ENCODE data around the gene MYO5C.

- TF ChIP-seq POLR2A (IDR thresholded peaks at IDR 0.05) (no peak), POLR2AphosphoS5 (IDR thresholded peaks at IDR 0.05) (peak in 1 of 2 donors; percentile 45)
These were observed 5.9 kb downstream of the MYO5C start for GRCh38 chr15:52289629-52290081.

All from upper lobe of left lung (tissue), 4 donors.